B cell (primary cell): Measurements from ENCODE around the gene TANC1. TPM values are rescaled to one million over a fixed set of nuclear protein-coding genes. Genes with fewer than 3 reads are reported as not detected.
A peak's percentile ranks its signal among the peaks of the same experiment; 100 is the strongest.

Experiments used
- ATAC-seq: fragments of 200-7000 bp; cut with Tn5 transposase; one replicate; pipeline ENCODE4 v1.10.0; 2021; ENCODE audit warnings: low read depth, mild to moderate bottlenecking, moderate number of reproducible peaks, moderate library complexity
- CTCF ChIA-PET: fragments of 350-600 bp; sonication (Branson Sonifier 250); formaldehyde crosslinking; loops from one replicate; lab custom pipeline; 2021; ENCODE audit warnings: antibody characterized with exemption, inconsistent platforms; lab: Charles Lee
- POLR2A ChIA-PET: fragments of 350-600 bp; sonication (Branson Sonifier 250); formaldehyde crosslinking; loops from one replicate; lab custom pipeline; 2021; ENCODE audit warnings: antibody characterized with exemption; lab: Charles Lee
- DNase-seq: peaks from one replicate; pipeline ENCODE4 v3.0.0; 2013
- H2AFZ ChIP-seq: 2 replicates; pipeline ENCODE4 v1.6.1; 2012; ENCODE audit warnings: mild to moderate bottlenecking, low read depth, low read length; ENCODE audit not compliant: insufficient read depth, poor library complexity, severe bottlenecking
- H3K27ac ChIP-seq, 2 donors: 1 replicate in 1 of 2; 2 replicates in 1 of 2; pipeline ENCODE4 v1.5.1; 2012 to 2013; ENCODE audit warnings: low read length in 2 of 2, mild to moderate bottlenecking in 2 of 2, moderate library complexity in 1 of 2
- H3K27me3 ChIP-seq, 4 experiments: fragments of 200-600 bp in 1 of 4; sonication (generic) in 1 of 4; replicated peaks in 1 of 4; 1 replicate in 2 of 4; 2 replicates in 2 of 4; pipeline versions ENCODE4 v1.6.1 to v1.7.0; 2013 to 2016; ENCODE audit warnings: low read length in 3 of 4, mild to moderate bottlenecking in 2 of 4, mixed read lengths in 1 of 4, moderate library complexity in 1 of 4; ENCODE audit not compliant: insufficient read depth in 4 of 4, control insufficient read depth in 3 of 4; ENCODE audit errors: control extremely low read depth in 1 of 4
- H3K36me3 ChIP-seq, 2 experiments: replicated peaks in 1 of 2; 1 replicate in 1 of 2; 2 replicates in 1 of 2; pipeline versions ENCODE4 v1.6.1 to v1.7.1; 2013; ENCODE audit warnings: low read length in 1 of 2; ENCODE audit not compliant: insufficient read depth in 2 of 2, control insufficient read depth in 1 of 2; ENCODE audit errors: control extremely low read depth in 1 of 2, extremely low read depth in 1 of 2
- H3K4me1 ChIP-seq, 2 donors: fragments of 200-600 bp in 1 of 2; sonication (generic) in 1 of 2; 1 replicate in 1 of 2; 2 replicates in 1 of 2; pipeline versions ENCODE4 v1.5.1 to v1.6.1; 2013 to 2017; ENCODE audit warnings: low read length in 2 of 2; ENCODE audit not compliant: control insufficient read depth in 2 of 2, insufficient read depth in 2 of 2
- H3K4me2 ChIP-seq: replicated peaks from 2 replicates; pipeline ENCODE3; 2012; ENCODE audit warnings: mild to moderate bottlenecking, low read depth, low read length; ENCODE audit not compliant: poor library complexity, severe bottlenecking
- H3K4me3 ChIP-seq, 5 experiments: fragments of 200-600 bp in 1 of 5; sonication (generic) in 1 of 5; 1 replicate in 3 of 5; 2 replicates in 2 of 5; pipeline versions ENCODE4 v1.5.1 to v1.7.0; 2011 to 2016; ENCODE audit warnings: low read length in 4 of 5, mild to moderate bottlenecking in 4 of 5, low read depth in 2 of 5, control low read depth in 1 of 5, moderate library complexity in 1 of 5; ENCODE audit not compliant: insufficient read depth in 1 of 5; ENCODE audit errors: control extremely low read depth in 1 of 5, extremely low read depth in 1 of 5
- H3K79me2 ChIP-seq: fragments of 200-600 bp; sonication (generic); one replicate; pipeline ENCODE4 v1.6.0; 2016; ENCODE audit warnings: low read length; ENCODE audit not compliant: control insufficient read depth, insufficient read depth
- H3K9ac ChIP-seq: fragments of 200-600 bp; sonication (generic); 2 replicates; pipeline ENCODE4 v1.6.1; 2017; ENCODE audit warnings: mild to moderate bottlenecking, low read length, moderate library complexity
- H3K9me3 ChIP-seq, 3 donors: one replicate each; pipeline versions ENCODE4 v1.6.1 to v1.7.1; 2013; ENCODE audit warnings: low read length in 2 of 3; ENCODE audit not compliant: control insufficient read depth in 2 of 3, insufficient read depth in 1 of 3; ENCODE audit errors: control extremely low read depth in 1 of 3
- H4K20me1 ChIP-seq: 2 replicates; pipeline ENCODE4 v1.6.0; 2012; ENCODE audit warnings: mild to moderate bottlenecking, low read length; ENCODE audit not compliant: insufficient read depth, control insufficient read depth, poor library complexity, severe bottlenecking
- H3K27ac Mint-ChIP-seq: one replicate; pipeline ENCODE4 v1.8.0; 2021; ENCODE audit warnings: mixed read lengths
- H3K27me3 Mint-ChIP-seq: one replicate; pipeline ENCODE4 v1.8.0; 2021; ENCODE audit warnings: mixed read lengths
- H3K4me1 Mint-ChIP-seq: one replicate; pipeline ENCODE4 v1.8.0; 2021; ENCODE audit warnings: mixed read lengths
- H3K4me3 Mint-ChIP-seq: one replicate; pipeline ENCODE4 v1.8.0; 2021; ENCODE audit warnings: mixed read lengths
- H3K9me3 Mint-ChIP-seq: one replicate; pipeline ENCODE4 v1.8.0; 2022; ENCODE audit warnings: mixed read lengths; ENCODE audit not compliant: insufficient read depth
- CTCF ChIP-seq: fragments of 200-600 bp; IDR thresholded peaks from one replicate; pipeline ENCODE4 v1.8.0; 2022; ENCODE audit warnings: antibody characterized with exemption, mild to moderate bottlenecking
- EZH2 ChIP-seq: IDR thresholded peaks from 2 replicates; pipeline ENCODE4 v1.6.1; 2012; ENCODE audit warnings: borderline replicate concordance, low read depth, mild to moderate bottlenecking, moderate library complexity, low read length; ENCODE audit not compliant: insufficient read depth, poor library complexity, severe bottlenecking
- WGBS: methylation state at CpG from one replicate; pipeline ENCODE4 v1.1.5; 2013; ENCODE audit warnings: missing lambda C conversion rate; ENCODE audit not compliant: insufficient coverage; 5-methylcytosine and 5-hydroxymethylcytosine counted together
- intact Hi-C: fragments of 100-400 bp; cut with micrococcal nuclease; formaldehyde crosslinking; loops from one replicate; pipeline ENCODE4 v1.10.0; 2022
- polyA plus RNA-seq: library from polyadenylated mRNA; depleted of rRNA; stranded (reverse); fragments of >200 nt; gene quantifications from 2 replicates; pipeline ENCODE4 v1.2.3, GENCODE V29; 2012
- total RNA-seq, 2 donors: library from RNA; stranded (reverse); fragments of 120-200 nt in 1 of 2; gene quantifications; 1 replicate in 1 of 2; 2 replicates in 1 of 2; pipeline versions ENCODE4 v1.2.3 to v1.2.4, GENCODE V29; 2013 to 2022

The TANC1 gene
- total and polyA plus RNA-seq, 2 donors (not counting 1 experiment from before 2014, with no cell fraction given) = 0.13 TPM; not detected in 1

- TF ChIP-seq CTCF (no peak), EZH2 (no peak)
- Histone ChIP-seq H3K27ac (no peak overlapping the region), H3K27me3 (no peaks in the 10 kb centered on the region), H3K79me2 (no peaks in the 10 kb centered on the region), H3K4me3 (no peak overlapping the region), H3K4me1 (peaks cover 48 to 51% of the 10 kb centered on the region in 2 donors), H2AFZ (peak overlapping the region; percentile 35), H4K20me1 (no peaks in the 10 kb centered on the region), H3K36me3 (no peaks in the 10 kb centered on the region), H3K4me2 (peak overlapping the region; percentile 12), H3K9ac (no peak overlapping the region), H3K9me3 (no peaks in the 10 kb centered on the region)
- no peak for ATAC-seq
- intact Hi-C loops = no loop called here
- H3K4me3 Mint-ChIP-seq = no peak overlapping the region
- ChIA-PET POLR2A (no interaction called here), CTCF (no interaction called here)
- no peaks in the 10 kb centered on the region for H3K9me3 Mint-ChIP-seq
- H3K27me3 Mint-ChIP-seq = no peaks in the 10 kb centered on the region
- peaks cover 54% of the 10 kb centered on the region for H3K4me1 Mint-ChIP-seq
- DNase-seq = no peak
- peak overlapping the region; percentile 4 for H3K27ac Mint-ChIP-seq
- WGBS = 82% methylated on average over 3 of the region's 3 CpGs
Measured at GRCh38 chr2:159089543-159089942, 121.1 kb downstream of the TANC1 start.

- no peaks in the 10 kb centered on the region for H4K20me1 ChIP-seq
- ATAC-seq (peak; percentile 39), DNase-seq (peak; percentile 30)
- H3K9me3 ChIP-seq = peaks cover 0 to 8% (median under 1%) of the 10 kb centered on the region in 3 donors
- no peaks in the 10 kb centered on the region for H3K36me3 ChIP-seq
- H3K9me3 Mint-ChIP-seq = no peaks in the 10 kb centered on the region
- H3K27ac Mint-ChIP-seq = peak overlapping the region; percentile 91
- POLR2A ChIA-PET = no interaction called here
- 43% methylated on average over 5 of the region's 11 CpGs for WGBS
- no peaks in the 10 kb centered on the region for H3K27me3 Mint-ChIP-seq
- TF ChIP-seq EZH2 = no peak
- TF ChIP-seq CTCF = no peak
- H3K4me2 ChIP-seq = peak overlapping the region; percentile 64
- peaks cover 48 to 51% of the 10 kb centered on the region in 2 donors for H3K4me1 ChIP-seq
- H2AFZ ChIP-seq = peak overlapping the region; percentile 67
- H3K4me1 Mint-ChIP-seq = peaks cover 54% of the 10 kb centered on the region
- H3K4me3 ChIP-seq = peak overlapping the region in 3 of 5 experiments; percentile 13 to 45 (median 24)
- peak overlapping the region; percentile 76 for H3K4me3 Mint-ChIP-seq
- H3K27me3 ChIP-seq = no peaks in the 10 kb centered on the region
- peak overlapping the region; percentile 50 for H3K9ac ChIP-seq
- intact Hi-C loops = no loop called here
- H3K27ac ChIP-seq = peak overlapping the region; percentile 67 to 75
- H3K79me2 ChIP-seq = no peaks in the 10 kb centered on the region
- CTCF ChIA-PET = no interaction called here
Measured at GRCh38 chr2:159090514-159091201, 122.2 kb downstream of the TANC1 start.
